ENCODE measurements around the gene MYO7A.
A peak's percentile ranks its signal among the peaks of the same experiment; 100 is the strongest.

The MYO7A gene

DNA sequence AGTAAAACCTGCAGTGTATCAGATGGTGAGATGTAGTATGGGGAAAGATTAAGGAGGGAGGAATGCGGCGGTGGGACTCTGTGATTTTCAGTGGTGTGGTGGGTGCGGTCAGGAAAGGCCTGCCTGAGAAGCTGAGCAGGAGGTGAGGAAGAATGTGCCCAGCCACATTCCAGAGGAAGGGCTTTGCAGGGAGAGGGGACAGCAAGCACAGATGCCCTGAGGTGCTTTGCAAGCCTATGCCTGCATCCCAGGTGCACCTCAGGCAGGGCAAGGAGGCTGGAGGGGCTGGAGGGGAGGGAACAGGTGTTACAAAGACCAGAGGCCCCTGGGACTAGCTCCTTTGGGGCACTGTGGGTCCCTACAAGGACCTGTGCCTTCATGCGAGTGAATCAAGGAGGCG is 42.1 kb downstream of the MYO7A start:
- DNase-seq (ENCODE audit: insufficient read length, low spot score), result no peak
- no peak for FAIRE-seq
- TF ChIP-seq, protein P1, sequence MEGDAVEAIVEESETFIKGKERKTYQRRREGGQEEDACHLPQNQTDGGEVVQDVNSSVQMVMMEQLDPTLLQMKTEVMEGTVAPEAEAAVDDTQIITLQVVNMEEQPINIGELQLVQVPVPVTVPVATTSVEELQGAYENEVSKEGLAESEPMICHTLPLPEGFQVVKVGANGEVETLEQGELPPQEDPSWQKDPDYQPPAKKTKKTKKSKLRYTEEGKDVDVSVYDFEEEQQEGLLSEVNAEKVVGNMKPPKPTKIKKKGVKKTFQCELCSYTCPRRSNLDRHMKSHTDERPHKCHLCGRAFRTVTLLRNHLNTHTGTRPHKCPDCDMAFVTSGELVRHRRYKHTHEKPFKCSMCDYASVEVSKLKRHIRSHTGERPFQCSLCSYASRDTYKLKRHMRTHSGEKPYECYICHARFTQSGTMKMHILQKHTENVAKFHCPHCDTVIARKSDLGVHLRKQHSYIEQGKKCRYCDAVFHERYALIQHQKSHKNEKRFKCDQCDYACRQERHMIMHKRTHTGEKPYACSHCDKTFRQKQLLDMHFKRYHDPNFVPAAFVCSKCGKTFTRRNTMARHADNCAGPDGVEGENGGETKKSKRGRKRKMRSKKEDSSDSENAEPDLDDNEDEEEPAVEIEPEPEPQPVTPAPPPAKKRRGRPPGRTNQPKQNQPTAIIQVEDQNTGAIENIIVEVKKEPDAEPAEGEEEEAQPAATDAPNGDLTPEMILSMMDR (IDR thresholded peaks at IDR 0.05; ENCODE audit: insufficient read depth, missing control alignments), result no peak

DNA sequence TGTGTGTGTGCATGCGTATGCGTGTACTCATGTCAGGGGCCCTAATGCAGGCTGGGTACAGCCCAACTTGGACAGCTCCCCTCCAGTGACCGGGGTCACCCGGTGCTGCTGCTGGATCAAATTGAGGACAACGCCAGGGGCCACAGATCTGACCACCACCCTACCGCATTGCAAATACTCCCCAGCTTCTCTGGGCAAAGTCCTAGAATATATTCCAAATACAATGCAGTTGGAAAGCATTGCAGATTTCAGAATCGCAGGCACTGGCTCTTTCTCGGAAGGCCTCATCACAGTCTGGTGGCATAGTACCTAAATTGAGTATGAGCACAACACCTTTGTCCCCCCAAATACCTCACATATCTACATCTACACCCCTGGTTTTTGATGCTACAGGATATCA is 43.2 kb downstream of the MYO7A start:
- no peak for DNase-seq (ENCODE audit: insufficient read length, low spot score)

DNA sequence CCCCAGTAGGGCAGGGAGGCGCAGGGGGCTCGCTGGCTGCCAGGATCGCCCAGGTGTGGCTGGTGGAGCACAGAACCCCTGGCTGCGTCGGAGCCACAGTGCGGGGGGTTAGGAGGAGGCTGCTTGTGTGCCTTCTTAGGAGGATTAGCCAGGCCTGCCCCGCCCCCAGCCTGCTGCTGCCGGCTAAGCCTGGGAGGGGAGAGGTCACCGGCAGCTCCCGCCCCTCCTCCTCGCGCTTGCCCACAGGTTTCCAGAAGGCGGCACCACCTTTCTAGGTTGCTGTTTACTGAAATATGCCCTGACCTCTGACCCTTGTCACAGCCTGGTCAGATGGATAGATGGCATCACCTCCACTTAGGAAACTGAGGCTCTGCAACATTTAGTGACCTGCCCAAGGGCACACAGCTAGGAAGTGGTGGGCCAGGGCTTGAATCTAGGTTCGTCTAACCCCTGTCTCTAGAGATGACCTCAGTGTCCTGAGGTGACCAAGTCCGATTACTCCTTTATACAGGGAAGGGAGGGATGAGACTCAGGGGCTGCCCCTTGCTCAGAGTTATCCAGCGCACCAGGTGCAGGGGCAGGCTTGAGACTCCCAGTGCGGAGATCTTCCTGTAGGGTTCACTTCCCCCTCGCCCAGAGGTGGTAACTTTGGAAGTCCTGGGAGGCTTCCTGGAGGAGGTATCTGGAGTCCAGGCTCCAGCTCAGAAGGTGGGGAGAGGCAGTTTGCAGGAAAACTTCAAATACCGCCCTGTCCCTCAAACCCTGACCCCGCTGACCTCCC is 44.0 kb downstream of the MYO7A start:
- TF ChIP-seq, protein P1 (IDR thresholded peaks at IDR 0.05; ENCODE audit: insufficient read depth, missing control alignments), result no peak
- no peak for FAIRE-seq
- DNase-seq (ENCODE audit: insufficient read length, low spot score), result peak; percentile 98

More for the DNA sequence above, 43.2 kb downstream of the MYO7A start:
- FAIRE-seq, result no peak
- TF ChIP-seq, protein P1 (IDR thresholded peaks at IDR 0.05; ENCODE audit: insufficient read depth, missing control alignments), result no peak

DNA sequence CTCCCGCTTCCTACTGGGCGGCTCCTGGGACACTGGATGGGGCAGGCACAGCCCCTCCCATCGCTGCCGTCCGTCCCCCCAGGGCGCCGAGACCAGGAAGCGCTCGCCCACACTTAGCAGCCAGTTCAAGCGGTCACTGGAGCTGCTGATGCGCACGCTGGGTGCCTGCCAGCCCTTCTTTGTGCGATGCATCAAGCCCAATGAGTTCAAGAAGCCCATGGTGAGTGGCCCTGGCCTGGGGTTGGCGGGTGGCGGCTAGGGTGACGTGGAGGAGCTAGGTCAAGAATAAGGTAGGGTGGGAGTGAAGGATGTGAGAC is 44.6 kb downstream of the MYO7A start:
- TF ChIP-seq, protein P1 (IDR thresholded peaks at IDR 0.05; ENCODE audit: insufficient read depth, missing control alignments), result no peak
- DNase-seq (ENCODE audit: insufficient read length, low spot score) (no peak), FAIRE-seq (no peak)

DNA sequence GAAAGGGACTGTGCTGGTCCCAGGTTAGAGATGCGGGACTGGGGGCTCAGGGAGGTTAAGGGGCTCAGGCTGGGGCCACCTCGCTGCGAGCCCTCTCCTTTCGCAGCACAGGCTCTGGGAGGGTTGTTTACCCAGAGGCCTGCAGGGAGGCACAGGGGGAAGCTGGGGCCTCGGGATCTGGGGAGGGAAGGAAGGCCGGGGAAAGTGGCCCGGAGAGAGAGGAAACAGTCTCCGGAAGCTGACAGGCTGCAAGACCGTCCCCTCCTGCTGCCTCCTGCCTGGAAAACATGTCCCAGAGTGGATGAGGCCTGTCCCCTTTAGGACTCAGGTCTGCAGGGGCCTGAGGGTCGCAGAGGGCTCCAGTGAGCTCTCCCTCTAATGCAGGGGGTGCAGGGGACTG is 45.4 kb downstream of the MYO7A start:
- TF ChIP-seq, protein P1 (IDR thresholded peaks at IDR 0.05; ENCODE audit: insufficient read depth, missing control alignments), result no peak
- DNase-seq (ENCODE audit: insufficient read length, low spot score), result no peak
- FAIRE-seq, result no peak

DNA sequence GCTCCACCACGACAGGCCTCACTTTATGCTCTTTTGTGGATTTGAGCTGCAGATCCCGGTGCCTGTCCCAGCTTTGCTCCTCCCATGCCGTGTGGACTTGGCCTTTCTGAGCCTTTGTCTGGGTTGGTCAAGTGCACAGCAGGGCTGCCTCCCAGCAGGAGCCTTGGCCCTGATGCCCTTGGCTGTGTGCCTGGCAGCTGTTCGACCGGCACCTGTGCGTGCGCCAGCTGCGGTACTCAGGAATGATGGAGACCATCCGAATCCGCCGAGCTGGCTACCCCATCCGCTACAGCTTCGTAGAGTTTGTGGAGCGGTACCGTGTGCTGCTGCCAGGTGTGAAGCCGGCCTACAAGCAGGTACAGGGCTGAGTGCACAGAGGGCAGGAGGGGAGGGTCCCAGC is 46.5 kb downstream of the MYO7A start:
- DNase-seq (ENCODE audit: insufficient read length, low spot score) (no peak), FAIRE-seq (no peak)
- TF ChIP-seq, protein P1 (IDR thresholded peaks at IDR 0.05; ENCODE audit: insufficient read depth, missing control alignments), result no peak

DNA sequence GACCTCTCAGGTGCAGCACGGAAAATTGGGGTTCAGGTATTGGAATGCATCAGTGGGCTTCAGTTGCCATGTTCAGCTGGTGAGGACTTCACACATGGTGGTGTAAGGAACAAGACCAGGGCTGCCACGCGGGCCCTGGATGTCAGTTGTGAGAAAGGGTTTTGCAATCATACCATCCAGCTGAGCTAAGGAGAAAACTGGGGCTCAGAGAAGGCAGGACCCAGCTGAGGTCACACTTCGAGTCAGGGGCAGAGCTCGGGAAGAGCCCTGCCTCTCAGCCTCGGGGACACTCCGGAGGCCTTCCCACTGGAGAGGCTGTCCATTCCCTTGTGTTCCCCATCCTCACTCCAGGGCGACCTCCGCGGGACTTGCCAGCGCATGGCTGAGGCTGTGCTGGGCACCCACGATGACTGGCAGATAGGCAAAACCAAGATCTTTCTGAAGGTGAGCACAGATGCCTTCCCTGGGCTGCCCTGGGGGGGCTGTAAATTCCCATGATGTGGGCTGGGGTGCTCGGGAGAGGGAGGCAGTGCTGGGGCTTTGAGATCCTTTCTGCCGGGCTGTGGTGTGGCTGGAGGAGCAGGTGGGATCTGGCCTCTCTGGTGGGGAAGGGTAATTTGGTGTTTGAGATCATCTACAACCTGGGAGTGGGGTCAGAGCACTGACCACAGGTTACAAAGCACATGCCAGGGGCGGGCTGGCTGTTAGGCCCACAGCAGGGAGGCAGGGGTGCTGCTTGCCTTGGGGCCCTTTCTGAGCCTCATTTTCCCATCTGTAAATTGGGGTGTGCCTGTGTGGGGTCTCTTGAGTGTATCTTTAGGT is 47.2 kb downstream of the MYO7A start:
- FAIRE-seq (no peak), DNase-seq (ENCODE audit: insufficient read length, low spot score) (no peak)
- TF ChIP-seq, protein P1 (IDR thresholded peaks at IDR 0.05; ENCODE audit: insufficient read depth, missing control alignments), result no peak

Data from D721Med (cell line).